Activated B cell treated with CpG ODN at 0.5 μM for 24 hours (primary cell): ENCODE measurements around the gene OR2M7. TPM values are rescaled to one million over a fixed set of nuclear protein-coding genes. Genes with fewer than 3 reads are reported as not detected.
"Not testable (repeated sequence)": the region's sequence is repeated elsewhere in the genome, so short reads cannot be mapped to it uniquely, and the experiment has no call there.

Source experiments
- ATAC-seq: fragments of 200-7000 bp; cut with Tn5 transposase; one replicate; pipeline ENCODE4 v1.10.0; 2021; ENCODE audit warnings: low read depth, mild to moderate bottlenecking, moderate library complexity
- CTCF ChIA-PET: fragments of 350-600 bp; sonication (Branson Sonifier 250); formaldehyde crosslinking; loops from one replicate; lab custom pipeline; 2021; ENCODE audit warnings: antibody characterized with exemption; lab: Charles Lee
- POLR2A ChIA-PET: fragments of 350-600 bp; sonication (Branson Sonifier 250); formaldehyde crosslinking; loops from one replicate; lab custom pipeline; 2021; ENCODE audit warnings: antibody characterized with exemption; lab: Charles Lee
- DNase-seq: peaks from one replicate; pipeline ENCODE4 v3.0.0; 2022
- H3K27ac Mint-ChIP-seq: one replicate; pipeline ENCODE4 v1.8.0; 2020; ENCODE audit warnings: mixed read lengths
- H3K27me3 Mint-ChIP-seq: one replicate; pipeline ENCODE4 v1.8.0; 2021; ENCODE audit warnings: mixed read lengths
- H3K36me3 Mint-ChIP-seq: one replicate; pipeline ENCODE4 v1.8.0; 2021; ENCODE audit warnings: low read depth, mixed read lengths
- H3K4me1 Mint-ChIP-seq: one replicate; pipeline ENCODE4 v1.8.0; 2021; ENCODE audit warnings: mixed read lengths
- H3K4me3 Mint-ChIP-seq: one replicate; pipeline ENCODE4 v1.8.0; 2020; ENCODE audit warnings: mild to moderate bottlenecking, mixed read lengths
- H3K9me3 Mint-ChIP-seq: one replicate; pipeline ENCODE4 v1.8.0; 2020; ENCODE audit warnings: mixed read lengths
- intact Hi-C: fragments of 100-400 bp; cut with micrococcal nuclease; formaldehyde crosslinking; loops from one replicate; pipeline ENCODE4 v1.15.1; 2024
- total RNA-seq: library from RNA; stranded (reverse); gene quantifications from 2 replicates; pipeline ENCODE4 v1.2.3, GENCODE V29; 2022
- TF ChIP-seq, protein P1 (sequence below): fragments of 200-600 bp; IDR thresholded peaks from one replicate; pipeline ENCODE4 v1.8.0; 2022; ENCODE audit warnings: antibody characterized with exemption, mild to moderate bottlenecking

The OR2M7 gene
- total RNA-seq, 1 donor from 2014 or later = not detected

- TF ChIP-seq, protein P1, sequence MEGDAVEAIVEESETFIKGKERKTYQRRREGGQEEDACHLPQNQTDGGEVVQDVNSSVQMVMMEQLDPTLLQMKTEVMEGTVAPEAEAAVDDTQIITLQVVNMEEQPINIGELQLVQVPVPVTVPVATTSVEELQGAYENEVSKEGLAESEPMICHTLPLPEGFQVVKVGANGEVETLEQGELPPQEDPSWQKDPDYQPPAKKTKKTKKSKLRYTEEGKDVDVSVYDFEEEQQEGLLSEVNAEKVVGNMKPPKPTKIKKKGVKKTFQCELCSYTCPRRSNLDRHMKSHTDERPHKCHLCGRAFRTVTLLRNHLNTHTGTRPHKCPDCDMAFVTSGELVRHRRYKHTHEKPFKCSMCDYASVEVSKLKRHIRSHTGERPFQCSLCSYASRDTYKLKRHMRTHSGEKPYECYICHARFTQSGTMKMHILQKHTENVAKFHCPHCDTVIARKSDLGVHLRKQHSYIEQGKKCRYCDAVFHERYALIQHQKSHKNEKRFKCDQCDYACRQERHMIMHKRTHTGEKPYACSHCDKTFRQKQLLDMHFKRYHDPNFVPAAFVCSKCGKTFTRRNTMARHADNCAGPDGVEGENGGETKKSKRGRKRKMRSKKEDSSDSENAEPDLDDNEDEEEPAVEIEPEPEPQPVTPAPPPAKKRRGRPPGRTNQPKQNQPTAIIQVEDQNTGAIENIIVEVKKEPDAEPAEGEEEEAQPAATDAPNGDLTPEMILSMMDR = no peak
- DNase-seq (no peak), ATAC-seq (no peak)
- no peaks in the 10 kb centered on the region for H3K36me3 Mint-ChIP-seq
- no peaks in the 10 kb centered on the region for H3K4me1 Mint-ChIP-seq
- CTCF ChIA-PET = no interaction called here
- peaks cover 2% of the 10 kb centered on the region for H3K9me3 Mint-ChIP-seq
- POLR2A ChIA-PET = no interaction called here
- H3K27me3 Mint-ChIP-seq = peaks cover 7% of the 10 kb centered on the region
- H3K4me3 Mint-ChIP-seq = no peak overlapping the region
- no peak overlapping the region for H3K27ac Mint-ChIP-seq
- intact Hi-C loops = no loop called here
Measured at GRCh38 chr1:248359415-248359814, 35.0 kb upstream of the OR2M7 start.

DNA sequence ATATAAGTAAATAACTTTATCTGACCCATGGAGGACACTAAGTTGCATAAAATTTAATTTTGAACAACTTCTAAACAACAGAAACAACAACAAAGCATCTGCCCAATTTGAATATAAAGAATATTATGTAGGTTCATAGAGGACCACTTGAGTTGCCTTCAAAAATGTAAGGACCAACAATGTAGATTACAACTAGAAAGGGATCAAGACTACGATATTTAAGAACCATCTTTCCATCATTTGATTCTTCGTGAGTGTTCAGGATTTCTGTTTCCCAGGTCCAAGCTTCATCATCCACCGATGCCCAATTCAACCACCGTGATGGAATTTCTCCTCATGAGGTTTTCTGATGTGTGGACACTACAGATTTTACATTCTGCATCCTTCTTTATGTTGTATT, 24.1 kb upstream of the OR2M7 start, which contains the start of gene OR14C36:
TSS of gene OR14C36 (plus strand) at position 301 of the 400 bp plus-strand sequence. CDS start at position 301, 0 bp downstream.
- ChIA-PET CTCF (no interaction called here), POLR2A (no interaction called here)
- peaks cover 5% of the 10 kb centered on the region for H3K27me3 Mint-ChIP-seq
- ATAC-seq (no peak), DNase-seq (no peak)
- H3K4me1 Mint-ChIP-seq = no peaks in the 10 kb centered on the region
- no peak within 1 kb of the TSS for H3K4me3 Mint-ChIP-seq
- TF ChIP-seq, protein P1 = no peak
- no peak within 1 kb of the TSS for H3K27ac Mint-ChIP-seq
- no peaks in the 10 kb centered on the region for H3K36me3 Mint-ChIP-seq
- H3K9me3 Mint-ChIP-seq = no peaks in the 10 kb centered on the region
- intact Hi-C loops = no loop called here

DNA sequence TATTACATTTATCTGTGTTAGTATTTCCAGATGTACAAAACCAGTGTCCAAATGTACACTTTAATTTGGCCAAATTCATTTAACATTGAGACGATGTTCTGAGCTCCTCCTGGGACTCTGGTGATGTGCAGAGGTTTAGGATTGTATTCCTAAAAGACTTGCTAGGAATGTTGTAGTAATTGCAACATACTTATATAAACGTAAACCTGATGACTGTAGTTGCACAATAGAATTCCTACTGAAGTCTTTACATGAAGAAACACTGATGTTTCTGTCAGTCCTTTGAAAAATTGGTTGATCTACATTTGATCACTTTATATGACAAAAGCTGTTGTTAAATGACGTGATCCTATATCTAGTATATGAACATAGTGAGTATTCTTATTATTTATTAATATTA, 19.1 kb upstream of the OR2M7 start:
- no peak overlapping the region for H3K4me3 Mint-ChIP-seq
- POLR2A ChIA-PET = no interaction called here
- intact Hi-C loops = no loop called here
- no peak for DNase-seq
- no peaks in the 10 kb centered on the region for H3K4me1 Mint-ChIP-seq
- H3K27me3 Mint-ChIP-seq = peaks cover 2% of the 10 kb centered on the region
- no peak overlapping the region for H3K27ac Mint-ChIP-seq
- no peaks in the 10 kb centered on the region for H3K36me3 Mint-ChIP-seq
- TF ChIP-seq, protein P1 = no peak
- no peak for ATAC-seq
- CTCF ChIA-PET = no interaction called here
- no peaks in the 10 kb centered on the region for H3K9me3 Mint-ChIP-seq

- intact Hi-C loops = no loop called here
- no peak overlapping the region for H3K4me3 Mint-ChIP-seq
- peaks cover 26% of the 10 kb centered on the region for H3K9me3 Mint-ChIP-seq
- H3K27me3 Mint-ChIP-seq = peaks cover 6% of the 10 kb centered on the region
- CTCF ChIA-PET = no interaction called here
- DNase-seq = no peak
- no peaks in the 10 kb centered on the region for H3K36me3 Mint-ChIP-seq
- ATAC-seq = no peak
- no peaks in the 10 kb centered on the region for H3K4me1 Mint-ChIP-seq
- TF ChIP-seq, protein P1 = no peak
- POLR2A ChIA-PET = no interaction called here
- H3K27ac Mint-ChIP-seq = no peak overlapping the region
Measured at GRCh38 chr1:248316796-248317195, 7.6 kb downstream of the OR2M7 start.

- POLR2A ChIA-PET, H3K27ac Mint-ChIP-seq, H3K36me3 Mint-ChIP-seq, intact Hi-C loops, CTCF ChIA-PET, H3K27me3 Mint-ChIP-seq, H3K4me1 Mint-ChIP-seq, DNase-seq, H3K4me3 Mint-ChIP-seq, H3K9me3 Mint-ChIP-seq, ATAC-seq: not testable (repeated sequence)
Measured at GRCh38 chr1:248306740-248307139, 17.6 kb downstream of the OR2M7 start.

DNA sequence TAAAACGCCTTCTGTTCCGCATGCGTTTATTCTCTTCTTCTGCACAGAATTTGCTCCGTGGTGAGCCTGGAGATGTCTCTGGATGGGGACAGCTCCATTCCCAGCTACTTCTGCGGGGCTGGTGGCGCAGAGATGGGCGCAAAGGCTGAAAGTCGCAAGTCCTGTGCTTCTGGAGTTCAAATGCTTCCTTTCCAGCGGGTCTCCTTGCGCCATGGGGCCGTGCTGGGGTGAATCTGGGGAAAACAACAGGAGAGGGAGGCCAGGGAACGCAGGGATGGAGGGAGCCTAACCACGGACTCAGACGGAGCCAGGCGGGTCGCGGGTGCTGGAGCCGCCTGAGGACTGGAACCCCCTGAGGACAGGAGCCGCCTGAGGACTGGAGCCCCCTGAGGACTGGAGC, 18.3 kb downstream of the OR2M7 start:
- intact Hi-C loops = no loop called here
- Mint-ChIP-seq H3K4me1 (no peaks in the 10 kb centered on the region), H3K9me3 (no peaks in the 10 kb centered on the region), H3K27ac (no peak overlapping the region), H3K4me3 (no peak overlapping the region), H3K27me3 (no peaks in the 10 kb centered on the region), H3K36me3 (no peaks in the 10 kb centered on the region)
- ATAC-seq (no peak), DNase-seq (no peak)
- POLR2A ChIA-PET = no interaction called here
- CTCF ChIA-PET = no interaction called here
- TF ChIP-seq, protein P1 = no peak

GRCh38 chr1:248305672-248306071, 18.7 kb downstream of the OR2M7 start:
- CTCF ChIA-PET, H3K27me3 Mint-ChIP-seq, H3K27ac Mint-ChIP-seq, H3K36me3 Mint-ChIP-seq, ATAC-seq, intact Hi-C loops, POLR2A ChIA-PET, H3K4me1 Mint-ChIP-seq, H3K4me3 Mint-ChIP-seq, H3K9me3 Mint-ChIP-seq, DNase-seq: not testable (repeated sequence)
